A549 treated with dexamethasone at 1 μM for 4 hours (cell line): ENCODE data around the gene CMTR1. TPM values are rescaled to one million over a fixed set of nuclear protein-coding genes. Genes with fewer than 3 reads are reported as not detected.

ENCODE experiments used
- total RNA-seq: library from RNA; stranded (reverse); fragments of 200-300 nt; extraction: Qiagen RNA extraction; gene quantifications from 5 replicates; pipeline ENCODE4 v1.2.3, GENCODE V29; 2022

The CMTR1 gene
- 14.5 to 17.7 TPM (median 17.1 TPM) in 5 replicates for total RNA-seq

GRCh38 chr6:37432916-37433656, at the start of gene CMTR1:
TSS of gene CMTR1 (plus strand) at chr6:37433221. CDS start at chr6:37435630, 2,409 bp downstream.

GRCh38 chr6:37499433-37500293, 66.6 kb downstream of the CMTR1 start, which contains the start of gene CCDC167:
TSS of gene CCDC167 (minus strand) at chr6:37499893. CDS start at chr6:37499863, 30 bp downstream.

Other genes starting within 250 kb of the CMTR1 start
- 4.5 to 6.0 TPM (median 5.6 TPM) in 5 replicates for gene TBC1D22B, start 175.4 kb upstream of the CMTR1 start, total RNA-seq
- 0.35 to 1.1 TPM (median 0.60 TPM) in 5 replicates for gene TMEM217, start 175.1 kb upstream of the CMTR1 start, total RNA-seq
- 21.7 to 29.5 TPM (median 27.3 TPM) in 5 replicates for gene RNF8, start 79.2 kb upstream of the CMTR1 start, total RNA-seq
- 37.5 to 52.4 TPM (median 40.4 TPM) in 5 replicates for gene CCDC167, start 66.7 kb downstream of the CMTR1 start, total RNA-seq